HG03565 (cell line): Measurements from ENCODE around the gene VENTX.

Experiments used
- ATAC-seq: cut with Tn5 transposase; IDR thresholded peaks from one replicate; pipeline ENCODE4 v1.9.1; 2021; ENCODE audit warnings: mild to moderate bottlenecking, moderate library complexity; ENCODE audit not compliant: unreplicated experiment

The VENTX gene

GRCh38 chr10:133237588-133238465 is at the start of gene VENTX:
Gene VENTX (plus strand): TSS chr10:133237855. CDS start chr10:133237915, 60 bp downstream.
- ATAC-seq = no peak

- no peak for ATAC-seq
These were observed 49.6 kb upstream of the VENTX start for GRCh38 chr10:133187906-133188681.

GRCh38 chr10:133189256-133189655 is 48.4 kb upstream of the VENTX start:
- ATAC-seq = no peak

- no peak for ATAC-seq
These were observed 47.9 kb upstream of the VENTX start for GRCh38 chr10:133189726-133190125.

- no peak for ATAC-seq
These were observed 47.4 kb upstream of the VENTX start for GRCh38 chr10:133190225-133190624.

GRCh38 chr10:133191651-133192050 is 46.0 kb upstream of the VENTX start:
- ATAC-seq = no peak

- no peak for ATAC-seq
These were observed 43.5 kb upstream of the VENTX start for GRCh38 chr10:133194151-133194550.

GRCh38 chr10:133195096-133195495 is 42.6 kb upstream of the VENTX start:
- no peak for ATAC-seq

GRCh38 chr10:133195611-133196010 is 42.0 kb upstream of the VENTX start:
- ATAC-seq = no peak

- ATAC-seq = no peak
These were observed 41.3 kb upstream of the VENTX start for GRCh38 chr10:133196221-133196915.

- ATAC-seq = no peak
These were observed 40.5 kb upstream of the VENTX start for GRCh38 chr10:133196936-133197758.

GRCh38 chr10:133197786-133198185 is 39.9 kb upstream of the VENTX start:
- no peak for ATAC-seq

- ATAC-seq = no peak
These were observed 39.4 kb upstream of the VENTX start for GRCh38 chr10:133198206-133198605.

- ATAC-seq = no peak
These were observed 38.8 kb upstream of the VENTX start for GRCh38 chr10:133198621-133199487.

GRCh38 chr10:133199488-133199885 is 38.2 kb upstream of the VENTX start:
- ATAC-seq = no peak

GRCh38 chr10:133199992-133200611 is 37.6 kb upstream of the VENTX start:
- no peak for ATAC-seq

- no peak for ATAC-seq
These were observed 37.0 kb upstream of the VENTX start for GRCh38 chr10:133200621-133201031.

- ATAC-seq = no peak
These were observed 36.3 kb upstream of the VENTX start for GRCh38 chr10:133201151-133201947.
